C4-2B (cell line): ENCODE measurements around the gene APLNR.

ENCODE experiments used
- H3K27ac ChIP-seq: fragments of 450-650 bp; 2 replicates; pipeline ENCODE4 v1.5.1; 2017
- CTCF ChIP-seq: fragments of 450-650 bp; conservative IDR thresholded peaks from 2 replicates; pipeline ENCODE4 v1.5.1; 2017; ENCODE audit warnings: mild to moderate bottlenecking
- ZFX ChIP-seq: fragments of 450-650 bp; IDR thresholded peaks from 2 replicates; pipeline ENCODE4 v1.6.1; 2017

Gene APLNR

DNA sequence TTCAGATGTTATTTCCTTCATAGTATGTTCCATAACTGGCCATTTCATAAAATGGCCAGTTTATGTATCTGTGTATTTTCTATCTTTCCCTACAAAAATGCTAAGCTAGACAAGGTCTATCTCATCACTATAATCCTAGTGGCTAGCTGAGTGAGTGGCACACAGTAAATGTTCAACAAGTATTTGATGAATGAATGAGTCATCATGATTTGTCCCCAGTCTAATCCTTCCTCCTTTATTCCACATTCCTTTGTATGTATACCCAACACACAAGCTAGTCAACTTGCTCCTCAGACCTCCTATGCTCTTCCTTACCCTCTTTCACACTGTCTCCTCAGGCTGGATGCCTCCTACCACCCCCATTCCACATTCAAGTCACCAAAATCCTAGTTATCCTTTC, 12.5 kb downstream of the APLNR start:
- H3K27ac ChIP-seq, result no peak overlapping the region
- TF ChIP-seq ZFX (no peak), CTCF (no peak)

DNA sequence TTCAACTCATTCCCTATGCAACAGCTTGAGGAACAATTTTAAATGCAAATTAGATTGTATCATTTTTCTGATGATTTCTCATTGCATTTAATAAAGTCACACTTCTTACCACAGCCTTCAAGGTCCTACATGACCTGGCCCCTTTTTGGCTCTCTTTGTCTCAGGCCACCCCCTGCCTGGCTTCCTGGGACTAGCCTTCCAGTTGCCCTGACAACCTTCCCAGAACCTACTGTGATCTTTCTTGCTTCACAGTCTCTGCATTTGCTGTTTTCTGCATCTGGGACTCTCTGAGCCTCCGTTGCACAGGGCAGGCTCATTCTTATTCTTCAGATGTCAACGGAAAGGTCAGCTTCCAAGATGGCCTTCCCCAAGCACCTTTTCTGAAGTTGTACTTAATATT, 12.9 kb downstream of the APLNR start:
- TF ChIP-seq ZFX, result no peak
- TF ChIP-seq CTCF, result no peak
- H3K27ac ChIP-seq, result no peak overlapping the region

DNA sequence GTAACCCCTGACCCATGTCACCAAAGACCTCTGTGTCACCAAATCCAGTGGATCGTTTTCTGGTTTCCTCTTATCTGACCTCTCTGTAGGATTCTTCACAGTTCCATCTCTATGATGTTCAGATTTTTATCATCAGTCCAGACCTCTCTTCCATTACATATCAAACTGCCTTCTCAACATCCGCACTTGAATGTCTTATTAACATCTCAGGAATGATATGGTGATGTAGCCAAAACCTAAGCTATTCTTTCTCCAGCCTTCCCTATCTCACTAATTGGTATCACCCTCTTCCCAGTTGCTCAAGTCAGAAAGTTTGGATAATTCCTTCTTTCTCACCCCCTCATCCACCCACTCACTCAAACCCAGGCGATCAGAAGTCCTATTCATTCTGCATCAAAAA, 13.4 kb downstream of the APLNR start:
- no peak overlapping the region for H3K27ac ChIP-seq
- TF ChIP-seq ZFX, result no peak

DNA sequence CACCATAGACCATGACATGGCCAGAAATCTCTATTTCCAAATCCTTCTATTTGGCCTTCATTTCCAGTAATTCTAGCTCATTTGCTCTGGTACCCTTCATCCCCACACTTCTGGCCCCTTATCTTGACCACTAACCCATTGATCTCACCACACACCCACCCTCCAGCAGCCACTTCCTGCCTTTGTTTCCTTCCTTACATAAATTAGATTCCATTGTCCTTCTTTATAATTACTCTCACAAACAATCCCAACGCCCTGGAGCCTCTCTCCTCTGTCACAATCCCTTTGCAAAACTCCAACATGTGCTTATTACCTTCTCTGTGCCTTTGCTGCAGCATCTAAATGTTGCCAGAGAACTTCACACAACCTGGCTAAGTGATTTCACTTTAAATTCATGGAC, 14.8 kb downstream of the APLNR start:
- TF ChIP-seq ZFX (no peak), CTCF (no peak)
- H3K27ac ChIP-seq, result no peak overlapping the region

DNA sequence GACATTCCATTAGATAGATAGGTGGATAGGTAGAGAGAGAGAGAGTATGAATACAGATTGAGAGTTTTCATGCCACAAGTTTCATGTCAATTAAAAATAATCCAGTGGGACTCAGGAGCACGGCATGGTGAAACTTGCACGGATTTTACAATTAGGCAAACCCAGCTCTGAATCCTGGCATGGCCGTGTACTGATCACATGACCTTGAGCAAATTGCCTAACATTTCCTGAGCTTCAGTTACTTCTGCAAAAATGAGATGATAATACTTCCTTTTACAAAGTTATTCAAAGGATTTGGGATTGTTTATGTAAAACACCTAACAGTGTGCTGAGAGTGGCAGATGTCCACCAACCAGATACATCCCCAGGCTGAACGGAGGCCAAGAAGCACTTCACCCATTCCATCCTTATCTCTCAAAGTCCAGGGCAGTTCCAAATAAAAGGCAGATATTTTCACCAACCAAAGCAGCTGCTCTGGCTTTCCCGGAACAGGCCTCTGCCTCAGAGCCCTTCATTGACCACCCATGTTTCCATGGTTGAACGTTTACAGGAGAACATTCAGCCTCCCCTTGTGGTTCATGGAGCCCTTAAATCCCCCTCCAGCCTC, 17.9 kb downstream of the APLNR start:
- no peak overlapping the region for H3K27ac ChIP-seq
- no peak for TF ChIP-seq CTCF
- no peak for TF ChIP-seq ZFX

GRCh38 chr11:57217053-57217452, 20.0 kb downstream of the APLNR start:
- TF ChIP-seq ZFX (no peak), CTCF (no peak)

GRCh38 chr11:57216463-57216862, 20.6 kb downstream of the APLNR start:
- TF ChIP-seq ZFX (no peak), CTCF (no peak)
- H3K27ac ChIP-seq, result no peak overlapping the region

More at GRCh38 chr11:57217053-57217452, 20.0 kb downstream of the APLNR start:
- no peak overlapping the region for H3K27ac ChIP-seq

GRCh38 chr11:57214494-57214893, 22.6 kb downstream of the APLNR start:
- TF ChIP-seq ZFX (no peak), CTCF (no peak)
- no peak overlapping the region for H3K27ac ChIP-seq
